Spleen (tissue), 7 donors: ENCODE data around the gene TSC22D1.

Experiments used
- POLR2A ChIP-seq, 3 donors: fragments of 450-650 bp; IDR thresholded peaks; one replicate each; pipeline ENCODE4 v1.5.1; 2017; ENCODE audit warnings: antibody characterized with exemption in 3 of 3, mild to moderate bottlenecking in 1 of 3
- POLR2AphosphoS5 ChIP-seq, 3 donors: sonication (generic); formaldehyde crosslinking; IDR thresholded peaks; one replicate each; pipeline ENCODE4 v1.5.1; 2017; ENCODE audit warnings: antibody characterized with exemption in 3 of 3
- TF ChIP-seq, protein P1 (sequence below), 11 experiments: fragments of 200-600 bp in 7 of 11; fragments of 450-650 bp in 4 of 11; sonication (generic) in 4 of 11; IDR thresholded peaks in 8 of 11; conservative IDR thresholded peaks in 3 of 11; 1 replicate in 7 of 11; 2 replicates in 4 of 11; pipeline versions ENCODE4 v1.4.0 to v1.8.0; 2016 to 2021; ENCODE audit warnings: antibody characterized with exemption in 11 of 11, inconsistent platforms in 4 of 11, mild to moderate bottlenecking in 1 of 11
- donor health status: DM: no; HTN: no; CAD: no; lungs with moderate emphysema.
- donor health status: DM: no; HTN: no; CAD: no.
- donor health status: DM: no; HTN: no; CAD: no.

DNA sequence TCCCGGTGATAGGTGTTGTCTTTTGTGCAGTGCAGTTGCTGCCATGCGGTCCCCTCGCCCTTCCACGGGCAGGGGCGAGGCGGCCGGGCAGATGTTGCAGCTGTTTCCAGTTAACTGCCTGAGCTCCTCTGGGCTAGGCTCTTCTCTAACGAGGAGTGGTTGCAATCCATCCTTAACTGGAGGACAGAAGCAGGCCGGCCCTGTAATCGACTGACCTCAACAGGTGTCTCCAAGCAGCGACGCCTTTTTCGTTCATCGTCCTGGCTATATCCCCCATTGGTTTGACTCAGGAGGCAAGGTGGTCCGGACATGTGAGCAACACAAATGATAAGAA is 1.9 kb upstream of the TSC22D1 start:
- TF ChIP-seq, protein P1, sequence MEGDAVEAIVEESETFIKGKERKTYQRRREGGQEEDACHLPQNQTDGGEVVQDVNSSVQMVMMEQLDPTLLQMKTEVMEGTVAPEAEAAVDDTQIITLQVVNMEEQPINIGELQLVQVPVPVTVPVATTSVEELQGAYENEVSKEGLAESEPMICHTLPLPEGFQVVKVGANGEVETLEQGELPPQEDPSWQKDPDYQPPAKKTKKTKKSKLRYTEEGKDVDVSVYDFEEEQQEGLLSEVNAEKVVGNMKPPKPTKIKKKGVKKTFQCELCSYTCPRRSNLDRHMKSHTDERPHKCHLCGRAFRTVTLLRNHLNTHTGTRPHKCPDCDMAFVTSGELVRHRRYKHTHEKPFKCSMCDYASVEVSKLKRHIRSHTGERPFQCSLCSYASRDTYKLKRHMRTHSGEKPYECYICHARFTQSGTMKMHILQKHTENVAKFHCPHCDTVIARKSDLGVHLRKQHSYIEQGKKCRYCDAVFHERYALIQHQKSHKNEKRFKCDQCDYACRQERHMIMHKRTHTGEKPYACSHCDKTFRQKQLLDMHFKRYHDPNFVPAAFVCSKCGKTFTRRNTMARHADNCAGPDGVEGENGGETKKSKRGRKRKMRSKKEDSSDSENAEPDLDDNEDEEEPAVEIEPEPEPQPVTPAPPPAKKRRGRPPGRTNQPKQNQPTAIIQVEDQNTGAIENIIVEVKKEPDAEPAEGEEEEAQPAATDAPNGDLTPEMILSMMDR (IDR thresholded peaks at IDR 0.05 in 8 of 11, conservative IDR thresholded peaks at IDR 0.05 in 3 of 11) = no peak
- TF ChIP-seq POLR2AphosphoS5 (IDR thresholded peaks at IDR 0.05) (no peak), POLR2A (IDR thresholded peaks at IDR 0.05) (no peak)
